Urothelium cell line (cell line): Measurements from ENCODE around the gene SOX15.
"Not testable (repeated sequence)": the region's sequence is repeated elsewhere in the genome, so short reads cannot be mapped to it uniquely, and the experiment has no call there.

ENCODE experiments used
- DNase-seq: peaks from one replicate; pipeline ENCODE4 v3.0.0; 2011; ENCODE audit warnings: low spot score, mixed read lengths
- FAIRE-seq: peaks from 2 replicates; lab custom pipeline; 2011; peaks lifted over from hg19 to GRCh38; lab: Jason Lieb, UNC

Gene SOX15

DNA sequence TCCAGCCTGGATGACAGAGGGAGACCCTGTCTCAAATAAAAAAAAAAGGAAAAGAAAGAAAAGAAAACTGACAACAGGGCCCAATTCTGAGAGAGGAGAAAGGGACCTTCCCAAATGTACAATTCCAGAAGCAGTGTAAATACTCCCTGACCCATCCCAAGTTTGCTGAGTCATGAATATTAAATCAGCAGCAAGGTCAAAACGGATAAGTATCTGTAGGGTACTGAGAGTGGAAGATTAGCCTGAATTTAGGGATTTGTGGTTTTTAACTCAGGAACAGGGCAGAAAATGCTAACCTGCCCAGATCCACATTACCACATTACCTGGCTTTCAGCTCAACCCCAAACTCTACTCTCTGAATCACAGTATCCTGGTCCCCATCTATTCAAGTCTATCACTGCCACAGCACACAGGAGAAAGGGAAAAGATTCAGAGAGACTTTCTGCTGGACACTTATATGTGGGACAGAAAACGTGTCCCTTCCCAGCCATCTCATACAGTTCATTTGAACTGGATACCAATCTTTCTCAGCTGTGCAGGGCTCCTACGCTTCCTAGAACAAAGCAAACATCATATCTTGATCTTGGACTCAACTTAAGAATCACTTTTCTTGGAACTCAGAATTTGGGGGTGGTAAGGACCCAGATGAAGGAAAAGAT is 21.9 kb upstream of the SOX15 start:
- no peak for FAIRE-seq
- no peak for DNase-seq

DNA sequence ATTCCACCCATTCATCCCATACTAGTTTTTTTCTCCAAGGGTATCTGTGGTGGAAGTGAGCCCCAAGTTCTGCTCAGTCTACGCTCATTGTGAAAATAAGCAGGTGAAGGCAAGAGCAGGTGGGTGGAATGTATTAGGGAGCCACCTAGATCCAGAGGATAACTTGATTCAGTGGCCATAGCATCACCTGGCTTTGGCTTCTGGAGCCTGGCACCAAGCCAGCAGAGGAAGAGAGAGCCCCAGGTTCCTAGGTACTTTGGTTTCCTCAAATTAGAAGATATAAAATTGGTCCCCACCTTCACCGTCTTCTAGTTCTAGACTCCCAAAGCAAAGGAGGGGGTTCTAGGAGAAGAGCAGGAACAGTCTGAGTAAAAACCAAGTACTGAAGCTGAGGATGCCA is 20.7 kb upstream of the SOX15 start:
- DNase-seq: no peak
- FAIRE-seq: no peak

- FAIRE-seq (no peak), DNase-seq (no peak)
Measured at GRCh38 chr17:7606280-7606679, 16.4 kb upstream of the SOX15 start.

- not testable (repeated sequence) for FAIRE-seq, DNase-seq
Measured at GRCh38 chr17:7597561-7597960, 7.7 kb upstream of the SOX15 start.

DNA sequence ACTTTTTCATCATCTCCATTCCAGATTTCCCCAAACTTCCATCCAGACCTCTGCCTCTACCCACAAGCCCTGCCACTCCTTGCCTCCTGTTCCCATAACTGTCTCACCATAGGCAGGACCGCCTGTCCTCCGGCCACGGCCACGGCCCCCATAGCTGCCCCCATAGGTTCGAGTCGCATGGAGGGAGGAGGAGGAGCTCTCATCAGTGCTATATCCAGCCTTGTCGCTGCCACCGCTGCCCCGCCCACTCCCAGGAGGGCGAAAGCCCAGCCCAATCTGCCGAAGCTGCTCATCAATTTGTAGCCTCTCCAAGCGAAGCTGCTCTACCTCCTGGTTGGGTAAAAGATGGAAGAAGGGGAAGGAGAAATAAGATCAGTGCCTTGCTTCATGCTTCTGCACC is 3.4 kb upstream of the SOX15 start:
- DNase-seq (no peak), FAIRE-seq (no peak)

- DNase-seq (no peak), FAIRE-seq (no peak)
Measured at GRCh38 chr17:7592422-7593021, 2.6 kb upstream of the SOX15 start.

GRCh38 chr17:7591596-7591995 is 1.7 kb upstream of the SOX15 start:
- FAIRE-seq: no peak
- no peak for DNase-seq

- DNase-seq (no peak), FAIRE-seq (no peak)
Measured at GRCh38 chr17:7590743-7591142, 849 bp upstream of the SOX15 start.

GRCh38 chr17:7589204-7589868 is 558 bp downstream of the SOX15 start:
- FAIRE-seq (no peak), DNase-seq (no peak)

DNA sequence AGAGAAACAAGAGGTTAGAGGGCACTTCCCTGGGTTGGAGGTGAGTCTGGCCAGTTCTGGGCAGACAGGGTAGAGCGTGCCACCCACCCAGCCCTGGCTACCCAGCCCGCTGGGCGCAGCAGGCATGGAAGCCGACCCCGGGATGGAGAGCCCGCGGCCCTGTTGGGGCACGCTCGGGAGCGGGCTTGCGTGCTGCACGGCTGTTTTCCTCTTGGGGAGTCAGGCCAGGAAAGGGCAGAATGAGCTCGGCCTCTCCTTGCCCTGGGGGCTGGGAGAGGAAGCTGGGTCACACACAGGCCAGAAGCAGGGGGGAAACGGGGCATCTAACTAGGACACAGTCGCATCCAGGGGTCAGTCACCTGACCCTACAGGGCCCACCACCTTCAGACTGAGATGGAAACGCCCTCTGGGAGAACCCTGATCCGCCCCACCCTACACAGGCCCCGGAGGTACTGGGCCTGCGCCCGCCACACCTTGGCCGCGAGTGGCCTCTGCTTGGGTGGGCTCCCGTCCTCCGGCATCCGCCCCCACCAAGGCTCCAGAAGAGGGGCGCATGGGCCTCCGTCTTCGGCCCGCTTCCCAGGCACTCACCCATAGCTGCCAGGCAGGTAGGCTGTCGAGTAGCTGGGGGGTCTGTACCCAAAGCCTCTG is 1.2 kb downstream of the SOX15 start:
- FAIRE-seq: no peak
- DNase-seq: no peak

DNA sequence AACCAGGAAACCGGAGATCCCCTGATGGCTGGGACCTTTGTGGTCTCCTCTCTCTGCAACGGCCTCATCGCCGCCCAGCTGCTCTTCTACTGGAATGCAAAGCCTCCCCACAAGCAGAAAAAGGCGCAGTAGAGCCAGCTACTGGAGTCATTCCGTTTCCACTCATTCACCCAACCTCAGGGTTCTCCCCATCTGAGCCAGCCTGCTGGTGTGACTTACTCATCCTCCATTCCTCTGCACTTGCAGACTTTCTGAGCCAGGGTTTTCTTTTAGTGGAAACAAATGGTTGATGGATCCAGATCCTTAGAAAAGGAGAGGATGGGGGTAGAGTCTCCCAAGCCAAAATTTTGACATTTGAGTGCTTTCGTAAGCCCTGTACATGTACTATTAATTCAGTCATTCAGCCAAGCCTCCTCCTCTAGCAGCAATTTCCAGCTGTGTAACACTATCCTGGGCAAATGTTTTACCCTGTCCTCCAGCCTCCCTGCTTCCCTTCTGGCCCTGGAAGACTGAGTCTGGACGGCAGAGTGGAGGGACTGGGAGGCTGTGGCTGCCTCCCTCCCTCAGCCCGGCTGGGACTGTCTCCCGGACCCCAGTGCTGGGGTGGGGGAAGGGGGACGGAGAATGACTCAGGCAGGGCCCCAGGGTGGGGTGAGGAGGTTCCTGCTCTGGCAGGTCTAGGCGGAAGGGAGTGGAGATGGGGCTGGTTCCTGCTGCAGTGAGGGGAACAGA is 2.3 kb downstream of the SOX15 start:
- FAIRE-seq (no peak), DNase-seq (no peak)

- FAIRE-seq: no peak
Measured at GRCh38 chr17:7586673-7587419, 3.0 kb downstream of the SOX15 start.

DNA sequence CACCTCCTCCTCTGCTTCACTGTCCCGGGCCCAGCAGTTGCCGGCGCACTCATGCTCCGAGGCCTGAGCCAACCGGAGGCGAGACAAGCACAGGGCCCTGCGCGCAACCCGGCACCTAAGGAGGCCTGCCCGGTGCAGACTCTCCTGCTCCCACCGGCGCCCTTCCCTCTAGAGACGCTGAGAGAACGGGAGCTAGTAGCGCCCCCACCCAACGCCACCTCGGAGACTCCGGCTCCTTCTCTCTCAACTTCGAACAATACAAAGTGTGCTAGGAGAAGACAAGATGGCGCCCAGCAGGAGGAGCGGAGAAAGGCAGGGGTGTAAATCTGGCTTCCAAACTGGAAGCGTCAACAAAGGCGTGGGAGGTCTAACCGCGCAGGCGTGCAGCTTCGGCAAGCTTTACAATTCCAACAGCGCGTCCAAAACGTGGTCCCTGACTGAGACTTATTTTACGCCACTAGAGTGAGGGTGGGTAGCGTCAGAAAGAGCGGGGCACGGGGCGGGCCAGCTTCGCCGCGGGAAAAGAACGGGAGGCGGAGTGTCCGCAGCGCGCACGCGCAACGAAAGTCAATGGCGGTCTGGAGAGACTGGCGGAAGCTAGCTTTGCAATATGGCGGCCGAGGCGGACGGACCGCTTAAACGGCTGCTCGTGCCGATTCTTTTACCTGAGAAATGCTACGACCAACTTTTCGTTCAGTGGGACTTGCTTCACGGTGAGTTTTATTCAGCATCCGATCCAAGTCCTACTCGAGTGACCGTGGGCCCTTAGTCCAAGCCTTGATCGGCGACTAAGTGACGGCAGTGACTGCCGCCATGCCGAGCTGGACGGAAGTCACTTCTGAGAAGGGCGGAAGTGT is 6.4 kb downstream of the SOX15 start, which contains the start of gene MPDU1:
MPDU1 (plus strand) TSS at position 600 of the 857 bp plus-strand sequence; CDS start at position 611, 11 bp downstream.
- no peak for FAIRE-seq
- DNase-seq: peak; percentile 87

More at GRCh38 chr17:7586673-7587419, 3.0 kb downstream of the SOX15 start:
- no peak for DNase-seq

- no peak for DNase-seq
- no peak for FAIRE-seq
Measured at GRCh38 chr17:7582396-7583252, 7.3 kb downstream of the SOX15 start.

- FAIRE-seq (no peak), DNase-seq (no peak)
Measured at GRCh38 chr17:7580604-7581575, 9.0 kb downstream of the SOX15 start.

DNA sequence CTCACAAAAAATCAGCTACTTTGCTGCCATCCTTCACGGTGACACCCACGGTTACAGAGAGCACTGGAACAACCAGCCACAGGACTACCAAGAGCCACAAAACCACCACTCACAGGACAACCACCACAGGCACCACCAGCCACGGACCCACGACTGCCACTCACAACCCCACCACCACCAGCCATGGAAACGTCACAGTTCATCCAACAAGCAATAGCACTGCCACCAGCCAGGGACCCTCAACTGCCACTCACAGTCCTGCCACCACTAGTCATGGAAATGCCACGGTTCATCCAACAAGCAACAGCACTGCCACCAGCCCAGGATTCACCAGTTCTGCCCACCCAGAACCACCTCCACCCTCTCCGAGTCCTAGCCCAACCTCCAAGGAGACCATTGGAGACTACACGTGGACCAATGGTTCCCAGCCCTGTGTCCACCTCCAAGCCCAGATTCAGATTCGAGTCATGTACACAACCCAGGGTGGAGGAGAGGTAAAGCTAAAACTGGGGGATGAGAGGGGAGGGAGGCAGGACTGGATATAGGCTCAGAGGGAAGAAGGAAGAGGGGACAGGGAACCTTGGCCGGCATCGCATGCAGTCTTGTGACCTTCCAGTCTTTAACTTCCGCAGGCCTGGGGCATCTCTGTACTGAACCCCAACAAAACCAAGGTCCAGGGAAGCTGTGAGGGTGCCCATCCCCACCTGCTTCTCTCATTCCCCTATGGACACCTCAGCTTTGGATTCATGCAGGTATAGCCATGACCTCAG is 9.9 kb downstream of the SOX15 start:
- no peak for DNase-seq

More for the DNA sequence above, 9.9 kb downstream of the SOX15 start:
- no peak for FAIRE-seq
